ENCODE measurements around the gene SSUH2.

The SSUH2 gene

GRCh38 chr3:8579943-8580342 lies 64.7 kb downstream of the SSUH2 start:
- DNase-seq (ENCODE audit: low read depth): no peak

- DNase-seq (ENCODE audit: low read depth): peak; percentile 89
Measured at GRCh38 chr3:8579096-8579495, 65.5 kb downstream of the SSUH2 start.

GRCh38 chr3:8578282-8578681 lies 66.3 kb downstream of the SSUH2 start:
- DNase-seq (ENCODE audit: low read depth): no peak

- DNase-seq (ENCODE audit: low read depth): no peak
Measured at GRCh38 chr3:8576841-8577571, 67.6 kb downstream of the SSUH2 start.

GRCh38 chr3:8576436-8576835 lies 68.2 kb downstream of the SSUH2 start:
- no peak for DNase-seq (ENCODE audit: low read depth)

GRCh38 chr3:8575364-8576104 lies 69.1 kb downstream of the SSUH2 start:
- no peak for DNase-seq (ENCODE audit: low read depth)

- no peak for DNase-seq (ENCODE audit: low read depth)
Measured at GRCh38 chr3:8574670-8575322, 69.8 kb downstream of the SSUH2 start.

- DNase-seq (ENCODE audit: low read depth): no peak
Measured at GRCh38 chr3:8574040-8574669, 70.4 kb downstream of the SSUH2 start.

GRCh38 chr3:8573342-8573926 lies 71.2 kb downstream of the SSUH2 start:
- no peak for DNase-seq (ENCODE audit: low read depth)

GRCh38 chr3:8571256-8571655 lies 73.3 kb downstream of the SSUH2 start:
- peak; percentile 58 for DNase-seq (ENCODE audit: low read depth)

Measured in CMK (cell line).